HG03571 (cell line): Measurements from ENCODE around the gene FBXW4.
"Not testable (repeated sequence)": the region's sequence is repeated elsewhere in the genome, so short reads cannot be mapped to it uniquely, and the experiment has no call there.

Experiments used
- ATAC-seq: cut with Tn5 transposase; IDR thresholded peaks from one replicate; pipeline ENCODE4 v1.9.1; 2021; ENCODE audit not compliant: unreplicated experiment

FBXW4 gene

DNA sequence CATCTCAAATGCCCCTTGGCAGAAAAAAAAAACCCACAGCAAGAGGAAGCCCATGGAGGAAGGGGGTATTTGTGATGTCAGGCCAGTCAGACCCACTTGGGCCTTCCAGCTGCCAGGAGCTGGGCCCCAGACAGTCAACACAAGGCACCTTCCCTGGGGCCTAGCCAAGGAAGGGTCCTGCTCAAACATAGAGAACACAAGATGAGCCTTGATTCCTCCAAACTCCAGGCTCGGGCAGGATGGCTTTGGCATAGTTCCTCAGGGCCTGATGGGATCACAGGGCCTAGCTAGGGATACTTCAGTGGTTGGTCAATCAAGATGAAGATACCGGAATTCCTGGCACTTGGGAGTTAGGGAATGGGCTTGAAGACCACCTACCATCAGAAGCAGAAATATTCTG lies 76.1 kb downstream of the FBXW4 start:
- ATAC-seq, result no peak

DNA sequence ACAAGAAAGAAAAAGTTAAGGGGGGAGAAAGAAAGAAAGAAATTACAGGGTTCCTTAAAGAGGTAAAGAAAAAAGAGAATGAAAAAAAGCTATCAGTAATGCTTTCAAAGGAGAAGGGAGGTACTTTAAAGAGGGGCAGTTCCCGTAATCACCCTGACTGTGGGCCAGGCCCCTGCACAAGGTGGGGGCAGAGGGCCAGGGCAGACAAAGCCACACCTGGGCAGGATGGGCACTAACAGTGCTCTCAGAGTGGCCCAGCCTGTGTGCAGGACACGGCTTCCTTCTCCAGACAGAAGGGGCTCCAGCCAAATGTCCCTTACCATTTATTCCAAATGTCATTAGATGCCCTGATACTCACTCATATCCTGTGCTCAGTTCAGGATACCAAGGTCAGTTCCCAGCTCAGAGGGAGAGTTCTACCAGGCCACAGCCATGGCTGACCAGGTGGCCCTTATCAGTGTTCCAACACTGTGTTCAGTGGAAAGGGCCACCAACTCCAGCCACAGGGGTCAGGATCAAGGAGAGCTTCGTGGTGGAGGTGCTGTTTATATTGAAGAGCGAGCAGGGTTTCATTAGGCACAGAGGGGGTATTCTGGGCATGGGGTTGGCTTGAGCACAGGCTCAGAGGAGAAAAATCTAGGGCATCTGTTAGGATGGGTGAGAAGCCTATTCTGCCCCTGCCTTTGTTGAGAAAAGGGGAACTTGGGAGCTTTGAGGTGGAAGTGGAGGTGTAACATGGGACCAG lies 77.0 kb downstream of the FBXW4 start:
- ATAC-seq, result no peak

- ATAC-seq, result no peak
These were observed 77.7 kb downstream of the FBXW4 start for GRCh38 chr10:101617102-101617823.

- ATAC-seq, result no peak
These were observed 78.4 kb downstream of the FBXW4 start for GRCh38 chr10:101616415-101617101.

DNA sequence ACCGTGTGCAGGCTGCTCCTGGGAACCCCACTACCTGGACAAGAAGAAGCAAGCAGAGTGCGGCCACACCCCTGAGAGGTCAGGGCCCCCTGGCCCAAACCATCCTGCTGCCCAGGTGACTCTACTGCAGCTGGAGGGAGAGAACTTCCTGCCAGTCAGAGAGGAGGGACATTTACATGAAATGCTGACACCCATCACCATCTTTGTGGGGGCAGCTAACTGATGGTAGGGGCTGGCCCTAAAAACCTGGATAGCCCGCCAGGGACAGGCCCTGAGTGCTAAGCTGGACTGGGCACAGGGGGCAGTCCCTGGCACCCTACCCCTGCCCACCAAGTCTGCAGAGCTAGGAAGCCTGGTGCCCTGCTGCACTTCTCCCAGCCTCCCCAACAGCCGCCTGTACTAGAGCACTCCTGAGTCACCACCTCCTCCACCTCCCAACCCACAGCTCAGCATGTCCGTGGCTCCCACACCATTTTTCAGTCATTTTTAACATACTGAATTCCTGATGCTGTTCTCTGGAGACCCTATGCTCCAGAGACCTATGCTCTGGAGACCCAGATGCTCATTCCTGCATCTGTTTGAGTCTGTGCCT lies 79.3 kb downstream of the FBXW4 start:
- no peak for ATAC-seq

GRCh38 chr10:101614663-101615524 lies 80.1 kb downstream of the FBXW4 start:
- no peak for ATAC-seq

DNA sequence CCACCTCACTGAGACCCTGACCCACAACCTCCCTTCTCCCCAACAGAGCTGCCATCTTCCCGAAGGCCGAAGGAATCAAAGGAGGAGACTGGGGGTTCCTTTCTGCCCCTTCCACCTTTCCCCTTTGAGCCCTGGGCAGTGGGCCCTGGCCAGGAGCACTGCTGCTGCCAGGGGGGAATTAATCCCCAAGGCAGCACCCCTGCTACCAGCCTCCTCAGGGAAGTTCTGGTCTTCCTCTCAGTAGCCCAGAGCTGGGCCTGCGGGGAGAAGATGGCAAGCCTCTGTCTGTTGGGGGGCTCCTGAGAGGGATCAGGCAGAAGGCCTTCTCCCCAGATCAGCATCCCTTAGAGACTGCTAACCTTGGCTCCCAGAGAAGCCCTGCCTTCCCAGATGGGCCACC lies 81.3 kb downstream of the FBXW4 start:
- no peak for ATAC-seq

DNA sequence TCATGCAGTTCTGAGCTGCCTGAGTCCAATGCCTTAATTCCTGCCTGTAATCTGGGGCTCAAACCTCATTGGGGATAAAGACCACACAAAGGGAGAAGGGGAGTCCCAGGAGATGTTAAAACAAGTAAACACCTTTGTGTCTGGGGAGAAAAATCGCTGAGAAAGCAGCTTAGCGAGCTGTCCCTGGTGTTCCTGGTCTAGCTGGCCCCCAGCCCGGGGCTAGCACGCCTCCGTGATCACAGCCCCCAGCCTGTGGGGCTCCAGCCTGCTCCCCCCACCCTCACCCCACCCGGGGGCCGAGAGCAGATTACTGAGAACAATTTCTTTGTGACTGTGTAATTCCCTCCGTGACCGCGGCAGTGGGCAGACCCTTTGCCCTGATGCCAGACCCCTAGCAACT lies 82.1 kb downstream of the FBXW4 start:
- ATAC-seq, result no peak

GRCh38 chr10:101612086-101612485 lies 82.9 kb downstream of the FBXW4 start:
- no peak for ATAC-seq

DNA sequence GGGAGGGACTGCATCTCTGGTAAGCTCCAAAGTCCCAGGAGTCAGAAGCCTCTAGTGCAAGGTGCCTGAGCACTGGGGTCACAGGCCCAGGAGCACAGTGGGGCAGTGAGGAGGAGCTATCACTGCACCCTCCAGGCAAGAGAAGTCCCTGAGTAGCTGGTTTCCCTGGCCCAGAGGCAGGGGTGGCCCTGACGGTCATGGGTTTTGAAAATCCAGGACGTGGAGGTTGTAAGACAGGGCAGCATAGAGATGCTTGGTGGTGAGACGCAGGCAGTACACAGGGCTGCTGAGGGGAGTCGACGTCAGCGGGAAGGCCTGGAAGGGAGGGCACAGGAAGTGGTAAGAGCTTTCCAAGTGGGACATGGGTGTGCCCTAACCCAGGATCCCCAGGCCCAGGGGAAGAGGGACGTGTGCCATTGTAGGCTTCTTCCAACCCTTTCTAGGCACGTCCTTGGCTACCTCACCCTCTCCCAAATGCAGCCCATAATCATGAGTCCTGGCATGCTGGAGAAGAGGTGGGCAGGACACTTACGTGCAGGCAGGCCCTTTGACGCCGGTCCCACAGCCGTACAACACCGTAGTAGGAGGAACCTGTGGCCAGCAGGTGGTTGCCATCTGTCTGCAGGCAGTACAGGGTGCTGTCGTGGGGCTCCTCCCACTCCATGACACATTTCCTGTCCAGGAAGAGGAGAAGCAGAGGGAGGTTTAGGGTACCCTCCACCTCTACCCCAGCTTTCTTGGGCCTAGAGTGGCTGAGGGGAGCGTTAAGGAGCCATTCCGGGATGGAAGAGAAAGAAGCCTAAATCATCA lies 83.7 kb downstream of the FBXW4 start:
- ATAC-seq, result no peak

GRCh38 chr10:101609481-101609880 lies 85.5 kb downstream of the FBXW4 start:
- ATAC-seq, result no peak

DNA sequence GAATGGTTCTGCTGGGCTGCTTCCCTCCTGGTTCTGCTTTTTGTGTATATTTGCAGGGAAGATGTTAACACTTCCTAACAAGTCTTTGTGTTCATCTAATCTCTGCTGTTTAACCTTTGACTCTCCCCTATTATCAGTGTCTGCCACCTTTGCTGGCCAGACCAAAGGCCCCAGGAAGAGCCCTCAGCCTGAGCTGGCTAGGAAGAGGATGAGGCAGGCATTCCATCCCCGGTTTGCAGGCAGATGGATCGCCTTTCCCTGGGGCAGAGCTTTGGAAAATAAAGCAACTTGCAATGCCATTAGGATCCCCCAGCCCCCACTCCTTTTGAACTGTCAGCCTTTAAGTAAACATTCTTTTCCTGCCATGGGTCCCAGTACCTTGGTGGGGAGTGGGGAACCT lies 87.8 kb downstream of the FBXW4 start:
- ATAC-seq, result no peak

DNA sequence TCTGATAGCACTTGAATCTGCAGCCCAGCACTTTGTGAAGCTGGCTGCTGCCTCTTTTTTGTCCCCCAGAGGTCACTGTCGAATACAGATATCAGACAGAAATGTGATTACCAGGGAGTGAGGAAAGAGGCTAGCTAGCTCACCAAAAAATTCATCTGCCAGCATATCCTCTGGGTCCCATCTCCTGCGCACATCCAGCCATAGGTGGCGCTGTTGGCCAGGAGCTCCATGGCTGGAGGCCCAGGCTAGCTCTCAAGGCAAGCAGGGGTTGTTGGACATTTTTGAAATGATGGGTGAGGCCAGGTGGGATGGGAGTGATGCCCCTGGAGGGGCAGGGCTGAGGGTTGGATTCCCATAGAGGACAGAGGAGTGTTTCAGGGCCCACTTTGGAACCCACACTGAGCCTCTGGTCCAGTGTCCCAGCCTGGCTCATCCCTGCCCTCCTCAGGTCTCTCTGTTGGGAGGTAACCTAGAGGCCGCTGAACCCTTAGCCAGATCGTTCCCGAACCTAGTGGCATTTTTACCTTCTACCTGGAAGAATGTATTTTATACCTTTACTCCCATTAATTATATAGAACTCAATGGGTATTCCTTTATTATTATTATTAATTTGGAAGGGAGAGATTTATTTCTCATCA lies 92.1 kb downstream of the FBXW4 start:
- ATAC-seq, result peak; percentile 51

GRCh38 chr10:101601541-101601940 lies 93.4 kb downstream of the FBXW4 start:
- ATAC-seq, result no peak

- no peak for ATAC-seq
These were observed 97.7 kb downstream of the FBXW4 start for GRCh38 chr10:101597091-101597900.

DNA sequence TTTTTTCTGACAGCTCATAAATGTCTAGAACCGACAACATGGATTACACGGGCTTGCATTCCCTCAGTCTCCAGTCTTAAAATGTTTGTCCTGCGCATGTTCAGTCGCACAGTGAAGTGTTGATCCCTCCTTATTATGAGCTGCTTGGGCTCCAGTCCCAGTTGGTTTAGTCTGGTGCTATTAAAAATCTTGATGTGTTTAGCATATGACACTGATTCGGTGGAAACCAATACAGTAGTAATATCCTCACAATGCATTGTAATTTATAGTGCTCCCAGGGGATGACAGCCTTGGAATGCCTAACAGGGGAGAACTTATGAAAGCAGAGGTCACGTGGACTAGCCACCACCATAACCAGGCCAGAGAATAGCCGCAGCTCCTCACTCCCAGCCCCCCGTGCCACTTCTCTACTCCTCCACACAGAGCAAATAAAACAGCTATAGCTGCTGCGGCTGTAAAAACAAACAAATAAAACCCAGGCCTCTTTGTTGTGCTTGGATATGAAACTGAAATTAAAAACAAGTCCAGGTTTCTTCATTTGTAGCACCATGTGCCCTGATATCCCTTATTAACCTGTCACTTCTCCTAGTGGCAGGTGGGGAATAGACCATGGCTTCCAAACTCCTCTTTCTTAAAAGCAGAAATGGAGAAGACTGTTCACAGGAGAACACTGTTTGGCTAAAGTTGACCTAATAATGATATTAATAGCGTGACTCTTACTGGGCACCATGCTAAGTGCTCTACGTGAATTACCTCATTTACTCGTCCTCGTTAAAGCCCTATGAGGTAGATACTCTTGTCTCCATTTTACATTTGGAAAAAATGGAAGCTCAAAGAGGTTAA lies 99.2 kb downstream of the FBXW4 start:
- no peak for ATAC-seq

- ATAC-seq, result not testable (repeated sequence)
These were observed 101.6 kb downstream of the FBXW4 start for GRCh38 chr10:101593331-101593730.

DNA sequence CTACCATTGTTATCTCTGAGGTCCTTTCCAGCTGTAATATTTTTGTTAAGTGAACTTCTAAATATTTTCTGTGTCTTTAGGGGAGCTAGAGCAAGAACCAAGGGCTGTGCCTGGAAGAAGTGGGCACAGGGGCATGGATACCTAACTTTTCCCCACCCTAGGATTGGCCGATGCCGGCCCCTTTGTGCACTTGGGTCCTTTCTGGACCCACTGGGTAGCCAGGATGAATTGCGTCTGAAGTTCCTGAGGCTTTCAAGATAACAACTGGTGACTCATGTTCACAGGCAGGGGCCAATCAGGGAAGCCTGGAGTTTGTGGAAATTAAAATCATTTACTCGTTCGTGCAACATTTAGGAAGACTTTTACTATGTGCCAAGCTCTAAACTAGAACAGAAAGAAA lies 106.1 kb downstream of the FBXW4 start:
- ATAC-seq, result no peak
